Naive thymus-derived CD8-positive, alpha-beta T cell (primary cell): ENCODE measurements around the gene TSPAN32. TPM values are rescaled to one million over a fixed set of nuclear protein-coding genes. Genes with fewer than 3 reads are reported as not detected.

ENCODE experiments used
- ATAC-seq, 2 donors: fragments of 150-1000 bp; cut with Tn5 transposase in 1 of 2; sonication (Bioruptor Pico), chemical (Tn5 transposase) in 1 of 2; 1 replicate in 1 of 2; 2 replicates in 1 of 2; pipeline ENCODE4 v1.10.0; 2021; ENCODE audit warnings: mild to moderate bottlenecking in 2 of 2, moderate library complexity in 2 of 2
- POLR2A ChIA-PET: fragments of 350-600 bp; sonication (Branson Sonifier 250); formaldehyde crosslinking; loops from one replicate; lab custom pipeline; 2021; ENCODE audit warnings: antibody characterized with exemption; lab: Charles Lee
- DNase-seq, 10 donors: peaks; one replicate each; pipeline versions ENCODE4 v3.0.0 to v3.0.0-alpha.2; 2020 to 2022
- H3K27ac Mint-ChIP-seq, 10 donors: one replicate each; pipeline ENCODE4 v1.8.0; 2020 to 2022; ENCODE audit warnings: mild to moderate bottlenecking in 10 of 10, mixed read lengths in 10 of 10, moderate library complexity in 4 of 10, inconsistent platforms in 1 of 10
- H3K27me3 Mint-ChIP-seq, 5 donors: one replicate each; pipeline ENCODE4 v1.8.0; 2021 to 2022; ENCODE audit warnings: mixed read lengths in 5 of 5
- H3K36me3 Mint-ChIP-seq, 3 donors: one replicate each; pipeline ENCODE4 v1.8.0; 2020 to 2022; ENCODE audit warnings: mixed read lengths in 3 of 3, mild to moderate bottlenecking in 2 of 3, inconsistent platforms in 1 of 3
- H3K4me1 Mint-ChIP-seq, 4 donors: one replicate each; pipeline ENCODE4 v1.8.0; 2021 to 2022; ENCODE audit warnings: mixed read lengths in 4 of 4
- H3K4me3 Mint-ChIP-seq, 10 donors: one replicate each; pipeline ENCODE4 v1.8.0; 2020 to 2022; ENCODE audit warnings: mild to moderate bottlenecking in 10 of 10, mixed read lengths in 10 of 10, moderate library complexity in 6 of 10, inconsistent platforms in 1 of 10
- H3K9me3 Mint-ChIP-seq, 9 donors: one replicate each; pipeline ENCODE4 v1.8.0; 2020 to 2022; ENCODE audit warnings: mixed read lengths in 9 of 9, mild to moderate bottlenecking in 3 of 9, inconsistent platforms in 1 of 9, moderate library complexity in 1 of 9
- polyA plus RNA-seq, 3 donors: library from polyadenylated mRNA; unstranded; fragments of 300-500 nt; fragmentation: Illumina TruSeq; gene quantifications; one replicate each; pipeline ENCODE4 v1.2.3, GENCODE V29; 2021
- total RNA-seq, 8 experiments: library from RNA in 2 of 8; stranded (reverse) in 2 of 8; gene quantifications; one replicate each; pipeline ENCODE4 v1.2.3 and lab custom pipeline; 2021 to 2026

The TSPAN32 gene
- total and polyA plus RNA-seq, 5 experiments from 2014 or later: 58.5 to 171 (median 124) TPM

DNA sequence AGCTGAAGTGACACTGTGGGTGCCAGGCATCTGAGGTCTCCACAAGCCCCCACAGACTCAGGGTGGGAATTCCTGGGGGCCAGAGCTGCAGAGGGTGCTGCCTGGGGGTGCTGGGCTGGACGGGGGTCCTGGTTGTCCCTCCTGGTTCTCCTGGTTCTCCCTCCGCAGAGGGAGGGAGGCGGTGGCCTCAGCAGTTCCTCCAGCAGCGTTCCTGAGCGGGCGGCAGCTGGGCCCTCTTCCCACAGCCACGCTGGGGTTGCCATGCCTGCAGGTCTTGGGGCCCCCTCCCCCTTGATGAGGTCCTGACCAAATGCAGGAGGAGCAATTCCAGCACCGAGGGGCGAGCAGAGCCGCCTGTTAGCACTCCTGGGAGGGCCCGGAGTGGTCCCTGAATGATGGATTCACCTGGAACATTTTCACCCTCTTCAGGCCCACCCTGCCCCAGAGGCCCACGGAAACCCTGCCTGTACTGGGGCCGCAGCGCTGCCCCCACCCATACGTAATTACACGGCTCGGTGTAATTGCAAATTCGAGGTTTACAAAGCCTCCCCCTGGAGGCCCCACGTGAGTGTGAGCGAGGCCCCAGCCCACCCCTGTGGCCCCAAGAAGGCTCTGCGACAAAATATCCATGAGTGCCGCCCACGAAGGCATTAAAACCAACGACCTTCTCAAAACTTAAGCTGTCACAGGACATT is 730 bp upstream of the TSPAN32 start:
- Mint-ChIP-seq H3K4me3 (peak overlapping the region; percentile 91 to 98 (median 94)), H3K36me3 (peaks cover 0 to 9% (median 2%) of the 10 kb centered on the region in 3 donors), H3K9me3 (no peaks in the 10 kb centered on the region), H3K27ac (peak overlapping the region; percentile 85 to 96 (median 95)), H3K27me3 (no peaks in the 10 kb centered on the region), H3K4me1 (peaks cover 32 to 76% (median 66%) of the 10 kb centered on the region in 4 donors)
- peak; percentile 20 to 23 for ATAC-seq
- POLR2A ChIA-PET: interaction anchor here (0.6 to 10.9 kb wide), 26 partner anchors 7 to 713 kb away, joined by 3 to 113 read pairs (median 4); partner anchors contain the start of genes ASCL2, CD81, CDKN1C and TSSC4
- peak in 7 of 10 donors; percentile 20 to 53 (median 41) for DNase-seq

DNA sequence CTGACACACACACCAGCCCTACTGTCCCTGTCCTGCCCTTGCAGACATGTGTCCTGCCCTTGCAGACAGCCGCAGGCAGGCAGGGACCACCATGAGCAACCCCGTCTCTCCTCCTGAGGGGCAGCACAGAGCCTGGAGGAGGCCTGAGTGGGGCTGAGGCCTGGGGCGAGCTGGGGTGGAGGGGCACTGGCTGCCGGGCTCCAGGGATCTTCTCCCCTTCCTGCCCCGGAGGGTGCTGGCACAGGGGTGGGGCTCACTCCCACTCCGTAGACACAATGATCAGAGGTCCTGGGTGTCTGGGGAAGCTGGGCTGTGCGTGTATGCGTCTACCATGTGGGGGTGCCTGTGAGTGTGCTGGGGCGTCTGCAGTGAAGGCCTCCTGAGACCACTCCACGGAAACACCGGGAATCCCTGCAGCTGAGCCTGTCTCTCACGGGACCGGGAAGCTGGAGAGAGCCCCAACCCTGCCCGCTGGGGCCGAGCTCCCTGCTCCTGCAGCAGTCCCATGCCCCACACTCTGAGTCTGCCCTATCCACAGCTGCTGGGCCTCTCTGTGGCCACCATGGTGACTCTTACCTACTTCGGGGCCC is 588 bp downstream of the TSPAN32 start:
- Mint-ChIP-seq H3K27me3 (no peaks in the 10 kb centered on the region), H3K4me3 (peak overlapping the region; percentile 91 to 98 (median 94))

DNA sequence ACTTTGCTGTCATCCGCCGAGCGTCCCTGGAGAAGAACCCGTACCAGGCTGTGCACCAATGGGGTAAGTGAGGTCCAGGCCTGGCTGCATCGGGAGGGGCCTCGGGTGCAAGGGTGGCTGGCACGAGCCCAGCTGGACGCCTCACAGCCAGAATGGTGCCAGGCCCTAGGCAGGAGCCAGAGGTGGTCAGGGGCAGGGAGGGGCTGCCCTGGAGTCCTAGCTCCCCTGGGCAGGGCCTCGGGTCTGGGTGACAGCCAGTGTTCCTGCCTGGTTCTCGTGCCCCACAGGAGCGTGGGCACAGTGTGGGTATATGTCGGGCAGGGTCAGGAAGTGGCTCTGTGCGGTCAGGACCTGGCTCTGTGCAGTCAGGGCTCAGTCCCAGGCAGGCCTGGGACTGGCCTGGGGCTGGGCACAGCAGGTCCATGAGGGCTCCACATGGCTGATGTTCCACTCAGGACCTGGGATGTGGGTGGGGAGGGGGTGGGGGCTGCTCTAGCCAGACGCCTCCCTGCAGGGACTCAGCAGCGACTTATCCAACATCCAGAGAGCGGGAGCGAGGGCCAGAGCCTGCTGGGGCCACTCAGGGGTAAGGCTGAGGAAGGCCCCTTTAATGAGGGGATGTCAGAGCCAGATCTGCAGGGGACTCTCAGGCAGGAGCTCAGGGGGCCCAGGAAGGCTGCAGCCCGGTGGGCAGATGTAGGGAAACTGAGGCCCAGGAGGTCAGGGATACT is 1.2 kb downstream of the TSPAN32 start:
- no peaks in the 10 kb centered on the region for H3K27me3 Mint-ChIP-seq
- peak overlapping the region; percentile 91 to 98 (median 94) for H3K4me3 Mint-ChIP-seq
- peaks cover 0 to 4% (median 4%) of the 10 kb centered on the region in 3 donors for H3K36me3 Mint-ChIP-seq
- POLR2A ChIA-PET: interaction anchor here (0.6 to 10.9 kb wide), 15 partner anchors 8 to 1508 kb away, joined by 3 to 113 read pairs (median 7); partner anchors contain the start of genes ASCL2 and TSSC4
- peak in 2 of 10 donors; percentile 15 to 17 for DNase-seq
- no peak for ATAC-seq
- H3K27ac Mint-ChIP-seq: peak overlapping the region; percentile 77 to 96 (median 94)
- H3K4me1 Mint-ChIP-seq: peaks cover 37 to 77% (median 66%) of the 10 kb centered on the region in 4 donors
- no peaks in the 10 kb centered on the region for H3K9me3 Mint-ChIP-seq

More for the DNA sequence above, 588 bp downstream of the TSPAN32 start:
- ATAC-seq (peak; percentile 35 to 40), DNase-seq (peak in 7 of 10 donors; percentile 30 to 54 (median 45))
- H3K9me3 Mint-ChIP-seq: no peaks in the 10 kb centered on the region
- POLR2A ChIA-PET: interaction anchor here (0.6 to 10.9 kb wide), 18 partner anchors 8 to 1507 kb away, joined by 3 to 113 read pairs (median 6); partner anchors contain the start of genes ASCL2, CDKN1C and TSSC4
- peaks cover 0 to 4% (median 3%) of the 10 kb centered on the region in 3 donors for H3K36me3 Mint-ChIP-seq
- peak overlapping the region; percentile 77 to 96 (median 94) for H3K27ac Mint-ChIP-seq
- peaks cover 35 to 79% (median 68%) of the 10 kb centered on the region in 4 donors for H3K4me1 Mint-ChIP-seq

DNA sequence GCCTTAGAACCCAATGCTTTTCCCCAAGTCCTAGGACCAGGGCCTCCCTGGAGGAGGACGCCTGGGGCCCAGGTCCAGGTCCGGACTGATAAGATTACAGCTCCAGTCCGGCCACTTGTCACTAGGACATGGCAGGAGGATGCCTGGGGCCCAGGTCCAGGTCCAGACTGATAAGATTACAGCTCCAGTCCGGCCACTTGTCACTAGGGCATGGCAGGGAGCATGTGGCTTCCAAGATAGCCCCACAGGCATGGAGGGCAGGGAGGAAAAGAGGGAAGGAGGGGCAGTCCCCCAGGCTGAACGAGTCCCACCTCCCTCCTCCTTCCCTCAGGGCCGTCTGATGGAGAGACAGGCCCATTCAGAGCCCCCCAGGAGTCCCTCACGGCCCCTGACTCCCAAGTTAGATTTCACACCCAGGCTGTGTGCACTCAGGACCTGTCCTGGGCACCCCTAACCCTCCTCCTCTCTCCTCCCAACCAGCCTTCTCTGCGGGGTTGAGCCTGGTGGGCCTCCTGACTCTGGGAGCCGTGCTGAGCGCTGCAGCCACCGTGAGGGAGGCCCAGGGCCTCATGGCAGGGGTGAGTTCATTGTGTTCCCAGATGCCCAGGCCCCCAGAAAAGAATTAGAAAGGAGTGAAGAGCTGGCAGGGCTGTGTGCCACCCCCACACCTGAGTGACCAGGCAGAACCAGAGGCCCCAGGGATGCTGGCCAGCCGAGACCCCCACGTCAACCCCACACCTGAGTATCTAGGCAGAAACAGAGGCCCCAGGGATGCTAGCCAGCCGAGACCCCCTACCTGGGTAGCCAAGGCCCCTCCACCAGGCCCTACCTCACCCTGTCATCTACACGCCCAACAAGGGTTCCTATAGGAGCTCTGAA is 2.1 kb downstream of the TSPAN32 start:
- H3K4me1 Mint-ChIP-seq: peaks cover 32 to 72% (median 60%) of the 10 kb centered on the region in 4 donors
- H3K4me3 Mint-ChIP-seq: peak overlapping the region; percentile 91 to 98 (median 94)
- H3K27ac Mint-ChIP-seq: peak overlapping the region; percentile 34 to 96 (median 92)
- POLR2A ChIA-PET: interaction anchor here (0.8 to 10.9 kb wide), 11 partner anchors 7 to 115 kb away, joined by 3 to 113 read pairs (median 16); partner anchors contain the start of genes ASCL2 and TSSC4
- DNase-seq (no peak), ATAC-seq (no peak)
- H3K9me3 Mint-ChIP-seq: no peaks in the 10 kb centered on the region
- peaks cover 0 to 4% (median 4%) of the 10 kb centered on the region in 3 donors for H3K36me3 Mint-ChIP-seq
- H3K27me3 Mint-ChIP-seq: no peaks in the 10 kb centered on the region

DNA sequence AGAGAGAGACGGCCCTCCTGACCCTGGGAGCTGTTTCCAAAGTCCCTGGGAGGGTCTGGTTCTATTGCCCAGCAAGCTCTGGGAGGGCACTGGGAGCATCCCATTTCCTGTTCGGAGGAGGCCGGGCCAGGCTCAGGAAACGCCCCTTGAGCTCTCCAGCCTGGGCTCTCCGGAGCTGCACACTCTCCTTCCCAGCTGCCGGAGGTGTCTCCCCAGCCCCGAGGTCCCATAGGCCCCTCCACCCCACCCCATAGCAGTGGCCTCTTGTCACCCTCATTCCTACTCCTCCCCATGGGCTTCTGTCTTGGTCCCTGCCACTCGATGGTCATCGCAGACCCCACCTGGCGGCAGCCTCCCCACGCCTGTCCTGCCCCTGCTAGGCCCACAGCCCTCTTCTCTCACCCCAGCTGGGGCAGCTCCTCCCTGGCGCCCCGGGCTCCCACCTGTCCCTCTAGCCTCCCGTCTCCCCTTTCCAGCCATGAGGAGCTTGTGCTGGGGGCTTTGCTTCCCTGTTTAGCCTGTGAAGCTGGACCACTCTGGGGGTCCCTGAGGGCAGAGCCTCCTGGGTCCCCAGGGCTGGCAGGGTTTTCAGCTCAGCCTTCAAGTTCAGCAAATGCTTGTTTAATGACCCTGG is 2.8 kb downstream of the TSPAN32 start:
- no peak for DNase-seq
- Mint-ChIP-seq H3K36me3 (peaks cover 0 to 4% (median 4%) of the 10 kb centered on the region in 3 donors), H3K4me1 (peaks cover 28 to 70% (median 53%) of the 10 kb centered on the region in 4 donors), H3K9me3 (no peaks in the 10 kb centered on the region), H3K27me3 (no peaks in the 10 kb centered on the region), H3K4me3 (peak overlapping the region; percentile 86 to 98 (median 93)), H3K27ac (peak overlapping the region in 9 of 10 donors; percentile 85 to 98 (median 95))
- no peak for ATAC-seq
- POLR2A ChIA-PET: interaction anchor here (0.6 to 10.9 kb wide), 13 partner anchors 9 to 711 kb away, joined by 3 to 113 read pairs (median 6); partner anchors contain the start of genes ASCL2, CD81 and TSSC4

DNA sequence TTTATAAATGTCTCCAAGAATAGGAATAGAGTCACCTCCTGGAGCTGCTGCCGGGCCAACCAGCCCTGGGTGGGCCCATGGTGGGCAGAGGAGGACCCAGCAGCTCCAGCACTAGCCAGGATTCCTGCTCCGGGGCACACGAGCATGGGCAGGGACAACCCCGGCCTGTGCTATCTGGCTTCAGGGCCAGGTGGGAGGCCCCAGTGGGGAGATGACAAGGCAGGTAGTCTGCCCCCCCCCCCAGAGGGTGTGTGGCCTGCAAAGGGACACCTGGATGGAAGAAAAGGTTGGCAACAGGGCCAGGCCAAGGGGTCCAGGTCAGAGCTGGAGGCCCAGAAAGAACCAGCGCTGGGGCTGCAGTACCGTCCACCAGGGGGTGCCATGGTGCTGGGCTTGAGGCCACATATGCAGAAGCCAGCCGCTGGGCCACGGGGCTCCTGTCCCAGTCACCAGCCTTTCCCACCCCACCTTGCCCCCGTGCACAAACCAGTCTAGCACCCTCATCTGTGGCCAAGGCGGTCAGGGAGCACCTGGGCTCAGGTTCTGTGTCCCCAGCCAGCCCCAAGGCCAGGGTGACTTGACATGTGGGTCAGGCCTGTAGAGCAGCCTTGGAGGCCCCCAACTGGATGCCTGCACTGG is 3.4 kb downstream of the TSPAN32 start:
- DNase-seq: peak; percentile 62 to 90 (median 78)
- Mint-ChIP-seq H3K9me3 (no peaks in the 10 kb centered on the region), H3K4me3 (peak overlapping the region; percentile 81 to 98 (median 93)), H3K4me1 (peaks cover 26 to 67% (median 51%) of the 10 kb centered on the region in 4 donors), H3K27ac (peak overlapping the region; percentile 85 to 98 (median 94)), H3K27me3 (no peaks in the 10 kb centered on the region), H3K36me3 (peaks cover 0 to 4% (median 4%) of the 10 kb centered on the region in 3 donors)
- POLR2A ChIA-PET: interaction anchor here (0.6 to 10.9 kb wide), 18 partner anchors 8 to 710 kb away, joined by 3 to 113 read pairs (median 4); partner anchors contain the start of genes ASCL2, CD81 and TSSC4
- peak; percentile 38 to 41 for ATAC-seq

DNA sequence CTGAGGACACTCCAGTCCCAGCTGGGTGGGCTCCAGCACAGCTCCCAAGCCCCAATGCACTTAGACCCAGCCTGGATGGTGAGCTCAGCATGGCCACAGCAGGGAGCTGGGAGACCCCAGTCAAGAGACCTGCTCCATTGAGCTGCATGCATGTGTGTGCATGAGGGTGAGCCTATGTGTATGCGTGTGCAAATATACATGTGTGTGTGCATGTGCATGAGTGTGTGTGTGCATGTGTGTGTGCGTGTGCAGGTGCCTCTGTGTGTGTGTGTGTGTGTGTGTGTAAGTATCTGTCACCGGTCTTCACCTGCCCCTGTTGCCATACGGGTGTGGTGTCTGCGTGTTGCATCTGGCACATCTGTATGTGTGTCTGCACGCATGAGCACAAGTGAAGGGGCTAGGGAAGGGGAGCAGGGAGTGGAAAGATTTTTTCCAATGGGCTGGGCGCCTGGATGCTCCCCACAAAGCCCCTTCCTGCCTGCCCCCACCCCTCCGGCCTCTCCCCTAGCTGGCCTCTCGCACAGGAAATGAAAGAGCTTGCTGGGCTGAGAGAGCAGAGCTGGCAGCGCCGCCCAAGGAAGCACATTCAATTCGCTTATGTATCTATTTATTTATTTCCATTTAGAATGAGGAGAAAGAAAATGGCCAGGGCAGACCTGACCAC is 4.1 kb downstream of the TSPAN32 start:
- POLR2A ChIA-PET: interaction anchor here (0.6 to 10.9 kb wide), 17 partner anchors 8 to 1446 kb away, joined by 3 to 113 read pairs (median 3); partner anchors contain the start of genes CD81 and TSSC4
- peaks cover 26 to 67% (median 49%) of the 10 kb centered on the region in 4 donors for H3K4me1 Mint-ChIP-seq

DNA sequence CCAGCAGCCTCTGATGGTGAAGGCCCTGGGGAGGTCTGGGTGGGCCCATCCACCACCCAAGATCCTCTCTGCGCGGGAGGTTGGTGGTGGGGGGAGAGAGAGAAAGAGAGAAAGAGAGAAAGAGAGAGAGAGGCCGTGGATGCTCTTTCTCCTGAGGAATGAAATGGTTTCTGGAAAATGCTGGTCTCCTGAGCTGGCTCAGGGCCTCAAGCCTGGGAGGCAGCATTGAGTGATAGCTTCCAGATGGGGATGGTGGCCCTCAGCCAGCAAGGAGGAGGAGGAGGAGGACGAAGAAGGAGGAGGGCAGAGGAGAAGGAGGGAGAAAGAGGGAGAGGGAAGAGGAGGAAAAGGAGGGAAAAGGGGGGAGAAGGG is 4.6 kb downstream of the TSPAN32 start:
- Mint-ChIP-seq H3K4me1 (peaks cover 28 to 67% (median 48%) of the 10 kb centered on the region in 4 donors), H3K27me3 (no peaks in the 10 kb centered on the region), H3K4me3 (peak overlapping the region; percentile 81 to 98 (median 93)), H3K9me3 (no peaks in the 10 kb centered on the region), H3K36me3 (peaks cover 0 to 5% (median 4%) of the 10 kb centered on the region in 3 donors), H3K27ac (peak overlapping the region; percentile 74 to 98 (median 92))
- DNase-seq (no peak), ATAC-seq (no peak)
- POLR2A ChIA-PET: interaction anchor here (0.6 to 10.9 kb wide), 10 partner anchors 9 to 1445 kb away, joined by 3 to 113 read pairs (median 6); partner anchors contain the start of genes CD81 and TSSC4

More for the DNA sequence above, 4.1 kb downstream of the TSPAN32 start:
- peak in 4 of 10 donors; percentile 36 to 51 (median 46) for DNase-seq
- Mint-ChIP-seq H3K27me3 (no peaks in the 10 kb centered on the region), H3K4me3 (peak overlapping the region; percentile 81 to 98 (median 93)), H3K27ac (peak overlapping the region; percentile 74 to 98 (median 92)), H3K36me3 (peaks cover 0 to 5% (median 4%) of the 10 kb centered on the region in 3 donors), H3K9me3 (no peaks in the 10 kb centered on the region)
- ATAC-seq: peak; percentile 1 to 6

DNA sequence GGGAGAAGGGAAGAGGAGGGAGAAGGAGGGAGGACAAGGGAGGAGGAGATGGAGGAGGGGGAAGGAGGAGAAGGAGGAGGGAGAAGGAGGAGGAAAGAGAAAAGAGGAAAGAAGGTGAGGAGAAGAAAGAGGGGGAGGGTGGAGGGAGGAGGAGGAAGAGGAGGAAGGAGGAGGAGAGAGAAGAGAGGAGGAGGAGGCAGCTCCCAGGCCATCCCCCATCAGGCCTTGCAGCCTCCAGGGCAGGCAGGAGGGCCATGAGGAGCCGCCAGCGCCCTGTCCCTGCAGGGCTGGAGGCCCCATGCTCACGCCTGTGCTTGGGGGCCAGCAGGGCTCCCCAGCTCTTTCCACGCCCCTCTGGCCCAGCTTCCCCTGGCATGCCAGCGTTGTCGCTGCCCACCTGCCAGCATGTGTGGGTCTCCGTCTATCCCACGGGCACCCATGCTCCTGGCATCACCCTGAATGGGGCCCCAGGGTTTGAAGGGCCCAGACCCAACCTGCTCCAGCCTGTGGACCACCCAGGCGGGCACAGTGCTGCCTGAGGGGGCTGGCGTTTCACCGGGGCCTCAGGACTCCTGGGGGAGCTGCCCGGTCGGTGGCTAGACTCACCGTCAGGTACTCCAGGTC is 5.2 kb downstream of the TSPAN32 start:
- DNase-seq (peak in 1 of 10 donors; percentile 17), ATAC-seq (no peak)
- Mint-ChIP-seq H3K27ac (peak overlapping the region in 5 of 10 donors; percentile 56 to 98 (median 85)), H3K9me3 (no peaks in the 10 kb centered on the region), H3K36me3 (peaks cover 0 to 5% (median 2%) of the 10 kb centered on the region in 3 donors), H3K4me3 (peak overlapping the region in 6 of 10 donors; percentile 30 to 98 (median 80)), H3K27me3 (no peaks in the 10 kb centered on the region), H3K4me1 (peaks cover 28 to 68% (median 47%) of the 10 kb centered on the region in 4 donors)
- POLR2A ChIA-PET: interaction anchor here (0.6 to 10.9 kb wide), 8 partner anchors 10 to 326 kb away, joined by 3 to 113 read pairs (median 13); partner anchors contain the start of genes CD81 and TSSC4
